Cardiac fibroblast (primary cell): ENCODE data around the gene NID1.
A peak's percentile ranks its signal among the peaks of the same experiment; 100 is the strongest.
"Not testable (repeated sequence)": the region's sequence is repeated elsewhere in the genome, so short reads cannot be mapped to it uniquely, and the experiment has no call there.

Experiments
- DNase-seq, 2 donors: peaks; one replicate each; pipeline versions ENCODE4 v3.0.0 to v3.0.0-alpha.2; 2010; ENCODE audit warnings: low read depth in 2 of 2
- H3K4me3 ChIP-seq, 2 donors: replicated peaks in 1 of 2; 1 replicate in 1 of 2; 2 replicates in 1 of 2; pipeline ENCODE4 v1.5.1; 2011; ENCODE audit warnings: low read depth in 2 of 2, low read length in 2 of 2, mild to moderate bottlenecking in 2 of 2, moderate library complexity in 1 of 2
- TF ChIP-seq, protein P1 (sequence below): IDR thresholded peaks from one replicate; pipeline ENCODE4 v1.5.1; 2011; ENCODE audit warnings: low read depth, mild to moderate bottlenecking, low read length, inconsistent platforms

The NID1 gene

DNA sequence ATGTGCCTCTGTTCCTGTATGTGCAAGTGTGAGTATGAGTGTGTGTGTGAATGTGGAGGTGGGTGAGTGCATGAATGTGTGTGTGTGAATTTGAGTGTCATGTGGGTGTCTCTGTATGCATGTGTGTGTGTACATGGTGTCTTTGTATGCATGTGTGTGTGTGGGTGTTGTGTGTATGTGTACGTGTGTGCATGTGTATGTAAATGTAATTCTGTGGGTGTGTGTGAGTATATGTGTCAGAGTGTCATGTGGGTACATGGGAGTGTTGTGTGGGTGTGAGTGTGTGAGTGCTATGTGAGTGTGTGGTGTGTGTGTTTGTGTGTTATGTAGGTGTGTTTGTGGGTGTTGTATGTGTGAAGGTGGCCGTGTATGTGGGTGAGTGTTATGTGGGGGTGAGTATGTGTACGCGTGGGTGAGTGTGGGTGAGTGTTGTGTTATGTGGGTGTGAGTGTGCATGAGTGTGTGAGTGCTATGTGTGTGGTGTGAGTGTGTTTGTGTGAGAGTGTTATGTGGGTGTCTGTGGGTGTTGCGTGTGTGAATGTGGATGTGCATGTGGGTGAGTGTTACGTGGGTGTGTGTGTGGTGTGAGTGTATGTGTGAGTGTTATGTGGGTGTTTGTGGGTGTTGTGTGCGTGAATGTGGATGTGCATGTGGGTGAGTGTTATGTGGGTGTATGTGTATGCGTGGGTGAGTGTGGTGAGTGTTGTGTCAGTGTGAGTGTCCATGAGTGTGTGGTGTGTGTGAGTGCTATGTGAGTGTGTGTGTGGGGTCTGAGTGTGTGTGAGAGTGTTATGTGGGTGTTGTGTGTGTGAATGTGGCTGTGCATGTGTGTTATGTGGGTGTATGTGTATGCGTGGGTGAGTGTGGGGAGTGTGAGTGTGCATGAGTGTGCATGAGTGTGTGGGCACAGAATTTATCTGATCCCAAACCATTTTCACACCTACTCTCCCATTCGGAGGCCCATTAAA lies 36.6 kb upstream of the NID1 start:
- DNase-seq = no peak
- TF ChIP-seq, protein P1, sequence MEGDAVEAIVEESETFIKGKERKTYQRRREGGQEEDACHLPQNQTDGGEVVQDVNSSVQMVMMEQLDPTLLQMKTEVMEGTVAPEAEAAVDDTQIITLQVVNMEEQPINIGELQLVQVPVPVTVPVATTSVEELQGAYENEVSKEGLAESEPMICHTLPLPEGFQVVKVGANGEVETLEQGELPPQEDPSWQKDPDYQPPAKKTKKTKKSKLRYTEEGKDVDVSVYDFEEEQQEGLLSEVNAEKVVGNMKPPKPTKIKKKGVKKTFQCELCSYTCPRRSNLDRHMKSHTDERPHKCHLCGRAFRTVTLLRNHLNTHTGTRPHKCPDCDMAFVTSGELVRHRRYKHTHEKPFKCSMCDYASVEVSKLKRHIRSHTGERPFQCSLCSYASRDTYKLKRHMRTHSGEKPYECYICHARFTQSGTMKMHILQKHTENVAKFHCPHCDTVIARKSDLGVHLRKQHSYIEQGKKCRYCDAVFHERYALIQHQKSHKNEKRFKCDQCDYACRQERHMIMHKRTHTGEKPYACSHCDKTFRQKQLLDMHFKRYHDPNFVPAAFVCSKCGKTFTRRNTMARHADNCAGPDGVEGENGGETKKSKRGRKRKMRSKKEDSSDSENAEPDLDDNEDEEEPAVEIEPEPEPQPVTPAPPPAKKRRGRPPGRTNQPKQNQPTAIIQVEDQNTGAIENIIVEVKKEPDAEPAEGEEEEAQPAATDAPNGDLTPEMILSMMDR = no peak
- no peak overlapping the region for H3K4me3 ChIP-seq

DNA sequence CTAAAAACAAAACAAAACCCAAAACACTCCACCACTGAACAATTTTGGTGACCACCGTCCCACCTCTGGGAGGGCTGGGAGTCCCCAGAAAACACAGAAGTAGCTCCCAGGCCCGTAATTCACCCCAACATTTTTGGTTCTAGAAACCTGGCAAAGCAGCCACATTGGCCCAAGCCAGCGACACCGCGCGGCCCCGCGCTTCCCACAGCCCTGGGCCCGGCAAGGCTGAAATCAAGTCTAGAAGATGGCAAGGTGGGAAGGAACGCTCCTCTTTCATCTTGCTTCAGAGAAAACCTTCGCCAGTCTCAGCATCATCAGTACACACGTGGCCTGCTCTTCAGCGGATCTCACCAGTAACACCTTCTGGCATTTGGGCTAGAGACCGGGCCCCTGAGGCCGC lies 35.9 kb upstream of the NID1 start:
- no peak for DNase-seq
- TF ChIP-seq, protein P1 = no peak
- no peak overlapping the region for H3K4me3 ChIP-seq

DNA sequence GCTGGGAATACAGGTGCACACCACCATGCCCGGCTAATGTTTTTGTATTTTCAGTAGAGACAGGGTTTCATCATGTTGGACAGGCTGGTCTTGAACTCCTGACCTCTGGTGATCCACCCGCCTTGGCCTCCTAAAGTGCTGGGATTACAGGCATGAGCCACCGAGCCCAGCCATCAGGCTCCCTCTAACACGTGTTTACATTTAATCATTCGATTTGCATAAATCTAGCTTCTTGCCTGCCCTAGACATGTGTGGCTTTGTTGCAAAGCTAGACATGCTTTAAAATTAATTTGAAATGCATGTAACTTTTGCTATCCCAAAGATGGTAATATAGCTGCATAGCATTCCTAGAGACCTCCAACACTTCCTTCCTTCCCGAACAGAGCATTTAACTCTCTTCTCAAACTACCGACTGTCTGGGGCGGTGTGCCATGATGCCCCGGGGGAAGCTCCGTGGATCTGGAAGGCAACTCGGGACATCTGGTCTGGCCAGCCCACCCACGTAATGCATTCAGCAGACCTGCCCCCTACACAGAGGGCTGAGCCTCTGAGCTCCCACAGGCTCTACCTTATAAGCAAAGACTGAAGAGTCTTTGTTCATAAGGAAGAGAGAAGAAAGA lies 34.6 kb upstream of the NID1 start:
- peak in 1 of 2 donors; percentile 17 for DNase-seq
- TF ChIP-seq, protein P1 = no peak
- no peak overlapping the region for H3K4me3 ChIP-seq

DNA sequence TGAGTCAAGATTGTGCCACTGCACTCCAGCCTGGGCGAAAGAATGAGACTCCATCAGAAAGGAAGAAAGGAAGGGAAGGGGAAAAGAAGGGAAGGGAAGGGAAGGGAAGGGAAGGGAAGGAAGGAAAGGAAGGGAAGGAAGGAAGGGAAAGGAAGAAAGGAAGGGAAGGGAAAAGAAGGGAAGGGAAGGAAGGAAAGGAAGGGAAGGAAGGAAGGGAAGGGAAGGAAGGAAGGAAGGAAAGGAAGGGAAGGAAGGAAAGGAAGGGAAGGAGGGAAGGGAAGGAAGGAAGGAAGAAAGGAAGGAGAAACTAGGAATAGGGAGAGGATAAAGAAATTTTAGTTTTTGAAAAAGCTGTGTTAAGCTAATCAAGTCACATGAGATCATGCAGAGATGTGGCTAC lies 33.4 kb upstream of the NID1 start:
- TF ChIP-seq, protein P1 = no peak
- no peak for DNase-seq
- H3K4me3 ChIP-seq = no peak overlapping the region

DNA sequence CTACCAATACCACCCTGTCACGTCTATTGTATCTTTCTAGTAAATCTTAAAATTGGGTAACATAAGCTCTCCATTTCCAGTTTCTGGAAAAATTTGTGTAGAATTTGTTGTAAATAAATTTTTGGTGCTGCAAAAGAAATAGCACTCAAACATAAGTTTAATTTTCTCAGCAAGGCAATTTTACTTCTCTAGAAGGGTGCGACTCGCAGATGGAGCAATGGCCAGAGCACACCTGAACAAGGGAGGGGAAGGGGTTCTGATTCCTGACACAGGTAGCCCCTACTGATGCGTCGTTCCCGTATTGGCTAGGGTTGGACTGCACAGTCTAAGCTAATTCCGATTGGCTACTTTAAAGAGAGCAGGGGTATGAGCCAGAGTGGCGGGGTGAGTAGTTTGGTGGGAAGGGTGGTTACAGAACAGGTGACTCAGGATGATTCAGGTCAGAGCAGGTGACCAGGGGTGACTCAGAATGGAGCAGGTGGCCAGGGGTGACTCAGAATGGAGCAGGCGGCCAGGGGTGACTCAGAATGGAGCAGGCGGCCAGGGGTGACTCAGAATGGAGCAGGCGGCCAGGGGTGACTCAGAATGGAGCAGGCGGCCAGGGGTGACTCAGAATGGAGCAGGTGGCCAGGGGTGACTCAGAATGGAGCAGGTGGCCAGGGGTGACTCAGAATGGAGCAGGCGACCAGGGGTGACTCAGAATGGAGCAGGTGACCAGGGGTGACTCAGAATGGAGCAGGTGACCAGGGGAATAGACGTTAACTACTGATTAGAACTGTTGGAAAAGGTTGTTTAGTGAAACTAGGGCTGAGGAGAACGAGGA lies 32.0 kb upstream of the NID1 start:
- peak; percentile 62 to 73 for DNase-seq
- H3K4me3 ChIP-seq = not testable (repeated sequence)

DNA sequence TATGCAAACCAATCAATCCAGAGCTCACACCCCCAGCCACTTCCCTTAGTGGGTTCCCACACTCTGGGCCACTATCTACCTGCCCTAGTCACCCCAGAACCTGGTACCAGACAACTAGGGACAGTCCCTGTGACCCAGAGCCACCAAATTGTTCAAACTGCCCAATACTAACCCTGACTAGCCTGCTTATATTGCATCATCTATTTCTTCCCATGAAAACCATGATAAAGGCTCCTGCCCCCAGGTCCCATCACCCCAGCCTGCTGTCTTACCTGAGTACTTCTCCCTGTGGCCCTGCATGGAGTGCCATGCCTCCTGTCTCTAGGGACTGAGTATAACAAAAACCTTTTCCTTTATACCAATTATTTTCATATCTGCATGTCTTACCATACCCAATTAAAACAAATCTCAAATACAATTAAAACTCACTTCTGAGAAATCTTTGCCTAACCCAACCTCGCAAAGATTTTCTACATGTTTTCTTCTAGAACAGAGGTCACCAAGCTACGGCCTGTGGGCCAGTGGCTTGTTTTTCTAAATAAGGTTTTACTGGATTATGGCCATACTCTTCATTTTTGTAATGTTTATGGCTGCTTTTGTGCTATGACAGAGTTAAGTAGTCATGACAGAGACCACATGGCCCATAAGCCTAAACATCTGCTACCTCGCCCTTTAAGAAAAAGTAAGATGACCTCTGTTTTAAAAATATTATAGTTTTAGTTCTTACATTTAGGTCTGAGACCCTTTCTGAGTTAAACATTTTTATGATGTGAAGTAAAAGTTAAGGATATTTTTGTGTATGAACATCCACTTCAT lies 31.0 kb upstream of the NID1 start:
- H3K4me3 ChIP-seq = no peak overlapping the region
- DNase-seq = no peak
- TF ChIP-seq, protein P1 = no peak
